HG03045 (cell line): ENCODE measurements around the gene OPTN.

ENCODE experiments used
- ATAC-seq: cut with Tn5 transposase; IDR thresholded peaks from one replicate; pipeline ENCODE4 v1.9.1; 2021; ENCODE audit warnings: mild to moderate bottlenecking, moderate library complexity; ENCODE audit not compliant: unreplicated experiment

OPTN gene

GRCh38 chr10:13180788-13181187 lies 80.8 kb downstream of the OPTN start:
- no peak for ATAC-seq

DNA sequence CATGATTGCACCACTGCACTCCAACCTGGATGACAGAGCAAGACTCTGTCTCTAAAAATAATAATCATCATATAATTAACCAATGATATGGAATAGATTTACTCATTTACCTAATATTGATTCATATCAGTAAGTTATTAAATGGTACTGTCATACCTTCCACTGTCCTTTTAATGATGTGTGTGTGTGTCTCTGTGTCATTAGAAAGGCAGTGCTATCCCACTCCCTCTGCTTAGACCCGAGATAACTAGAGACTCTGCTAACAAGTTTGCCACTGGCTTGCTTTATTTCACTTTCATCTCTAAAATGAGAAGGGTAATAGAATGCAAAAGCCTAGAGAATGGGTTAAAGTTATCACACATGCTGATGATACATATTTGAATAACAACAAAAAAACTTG lies 82.5 kb downstream of the OPTN start:
- ATAC-seq: no peak

GRCh38 chr10:13183625-13184024 lies 83.7 kb downstream of the OPTN start:
- no peak for ATAC-seq

DNA sequence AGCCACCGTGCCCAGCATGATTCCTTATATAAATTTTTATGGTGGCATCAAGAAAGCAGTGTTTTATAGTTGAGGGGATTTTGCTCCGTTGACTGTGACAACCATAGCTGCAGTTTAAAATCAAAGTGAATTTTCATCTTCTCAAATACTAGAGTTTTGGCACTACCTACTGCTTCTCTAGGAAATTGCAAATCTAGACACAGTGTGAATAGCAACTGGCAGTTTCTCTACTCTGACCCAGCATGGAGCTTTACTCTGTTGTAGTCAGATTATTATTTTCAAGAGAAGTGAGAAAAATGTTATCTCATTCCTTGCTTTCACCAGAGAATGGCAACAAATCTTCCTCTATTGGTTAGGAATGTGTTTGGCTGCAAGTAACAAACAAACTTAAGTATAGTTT lies 84.3 kb downstream of the OPTN start:
- ATAC-seq: no peak

GRCh38 chr10:13184730-13185514 lies 85.0 kb downstream of the OPTN start:
- ATAC-seq: no peak

DNA sequence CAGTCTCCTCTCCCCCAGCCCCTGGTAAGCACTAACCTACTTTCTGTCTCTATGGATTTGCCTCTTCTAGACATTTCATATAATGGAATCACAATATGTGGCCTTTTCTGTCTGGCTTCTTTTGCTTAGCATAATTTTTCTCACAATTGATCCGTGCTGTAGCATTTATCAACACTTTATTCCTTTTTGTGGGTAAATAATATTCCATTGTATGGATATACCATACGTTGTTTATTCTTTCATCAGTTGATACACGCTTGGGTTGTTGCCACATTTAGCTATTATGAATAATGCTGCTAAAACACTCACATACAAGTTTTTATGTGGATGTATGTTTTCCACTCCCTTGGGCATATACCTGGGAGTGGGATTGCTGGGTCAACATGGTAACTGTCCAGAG lies 87.2 kb downstream of the OPTN start:
- no peak for ATAC-seq
